HG02973 (cell line): ENCODE measurements around the gene ECHS1.
"Not testable (repeated sequence)": the region's sequence is repeated elsewhere in the genome, so short reads cannot be mapped to it uniquely, and the experiment has no call there.

Source experiments
- ATAC-seq: cut with Tn5 transposase; IDR thresholded peaks from one replicate; pipeline ENCODE4 v1.9.1; 2021; ENCODE audit warnings: moderate library complexity; ENCODE audit not compliant: unreplicated experiment

Gene ECHS1

GRCh38 chr10:133326223-133326551 is 47.0 kb downstream of the ECHS1 start:
- no peak for ATAC-seq

- no peak for ATAC-seq
Measured at GRCh38 chr10:133325440-133326222, 47.5 kb downstream of the ECHS1 start.

GRCh38 chr10:133324857-133325260 is 48.3 kb downstream of the ECHS1 start:
- no peak for ATAC-seq

GRCh38 chr10:133324198-133324792 is 48.9 kb downstream of the ECHS1 start:
- ATAC-seq: no peak

GRCh38 chr10:133322064-133322709 is 51.0 kb downstream of the ECHS1 start:
- ATAC-seq: not testable (repeated sequence)

GRCh38 chr10:133320852-133321422 is 52.2 kb downstream of the ECHS1 start:
- ATAC-seq: not testable (repeated sequence)

GRCh38 chr10:133318494-133319127 is 54.5 kb downstream of the ECHS1 start:
- peak; percentile 73 for ATAC-seq

GRCh38 chr10:133316732-133317131 is 56.4 kb downstream of the ECHS1 start:
- no peak for ATAC-seq

- ATAC-seq: no peak
Measured at GRCh38 chr10:133316266-133316665, 56.9 kb downstream of the ECHS1 start.

GRCh38 chr10:133315847-133316246 is 57.3 kb downstream of the ECHS1 start:
- ATAC-seq: no peak

GRCh38 chr10:133314911-133315310 is 58.2 kb downstream of the ECHS1 start:
- no peak for ATAC-seq

GRCh38 chr10:133313192-133313591 is 60.0 kb downstream of the ECHS1 start:
- ATAC-seq: no peak

- ATAC-seq: no peak
Measured at GRCh38 chr10:133312769-133313145, 60.4 kb downstream of the ECHS1 start.
